Measurements from ENCODE around the gene PMM2.

Gene PMM2

DNA sequence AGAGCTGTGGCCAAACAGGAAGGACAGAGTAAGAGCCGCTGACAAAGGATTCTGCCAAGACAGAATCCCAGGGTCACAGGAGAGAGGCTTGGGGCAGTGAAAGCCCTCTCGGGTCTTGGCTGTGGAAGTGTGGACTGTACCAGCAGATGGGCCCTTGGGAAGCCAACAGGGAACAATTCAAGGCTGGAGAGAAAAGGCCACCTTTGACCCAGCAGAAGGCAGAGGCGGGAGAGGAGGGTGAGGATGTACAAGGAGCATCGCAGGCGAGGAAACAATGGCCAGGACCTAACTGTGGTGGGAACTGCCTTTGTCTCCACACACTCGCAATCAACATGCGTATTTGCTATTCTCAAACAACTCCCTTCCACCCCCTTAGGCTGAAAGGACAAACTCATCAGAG lies 55.5 kb downstream of the PMM2 start:
- no peaks in the 10 kb centered on the region for H3K27me3 ChIP-seq (ENCODE audit: insufficient read depth, poor library complexity, severe bottlenecking)
- no peak overlapping the region for H3K4me3 ChIP-seq (replicated peaks; ENCODE audit: insufficient read depth, low read length)
- DNase-seq (ENCODE audit: low read depth in 1 of 2, low spot score in 1 of 2), result no peak
- H3K27ac ChIP-seq (replicated peaks), result no peak overlapping the region
- TF ChIP-seq SPI1 (IDR thresholded peaks at IDR 0.05; ENCODE audit: borderline replicate concordance, low read depth) (no peak), GABPA (IDR thresholded peaks at IDR 0.05; ENCODE audit: low read depth) (no peak), REST (IDR thresholded peaks at IDR 0.05; ENCODE audit: insufficient replicate concordance, low read depth) (no peak), POLR2AphosphoS5 (IDR thresholded peaks at IDR 0.05; ENCODE audit: low read depth) (no peak)
- TF ChIP-seq, protein P1, sequence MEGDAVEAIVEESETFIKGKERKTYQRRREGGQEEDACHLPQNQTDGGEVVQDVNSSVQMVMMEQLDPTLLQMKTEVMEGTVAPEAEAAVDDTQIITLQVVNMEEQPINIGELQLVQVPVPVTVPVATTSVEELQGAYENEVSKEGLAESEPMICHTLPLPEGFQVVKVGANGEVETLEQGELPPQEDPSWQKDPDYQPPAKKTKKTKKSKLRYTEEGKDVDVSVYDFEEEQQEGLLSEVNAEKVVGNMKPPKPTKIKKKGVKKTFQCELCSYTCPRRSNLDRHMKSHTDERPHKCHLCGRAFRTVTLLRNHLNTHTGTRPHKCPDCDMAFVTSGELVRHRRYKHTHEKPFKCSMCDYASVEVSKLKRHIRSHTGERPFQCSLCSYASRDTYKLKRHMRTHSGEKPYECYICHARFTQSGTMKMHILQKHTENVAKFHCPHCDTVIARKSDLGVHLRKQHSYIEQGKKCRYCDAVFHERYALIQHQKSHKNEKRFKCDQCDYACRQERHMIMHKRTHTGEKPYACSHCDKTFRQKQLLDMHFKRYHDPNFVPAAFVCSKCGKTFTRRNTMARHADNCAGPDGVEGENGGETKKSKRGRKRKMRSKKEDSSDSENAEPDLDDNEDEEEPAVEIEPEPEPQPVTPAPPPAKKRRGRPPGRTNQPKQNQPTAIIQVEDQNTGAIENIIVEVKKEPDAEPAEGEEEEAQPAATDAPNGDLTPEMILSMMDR (IDR thresholded peaks at IDR 0.05; ENCODE audit: insufficient read depth, low read length), result no peak

- H3K4me3 ChIP-seq (replicated peaks; ENCODE audit: insufficient read depth, low read length), result no peak overlapping the region
- no peak for TF ChIP-seq GABPA (IDR thresholded peaks at IDR 0.05; ENCODE audit: low read depth)
- no peak for TF ChIP-seq REST (IDR thresholded peaks at IDR 0.05; ENCODE audit: insufficient replicate concordance, low read depth)
- no peak for TF ChIP-seq SPI1 (IDR thresholded peaks at IDR 0.05; ENCODE audit: borderline replicate concordance, low read depth)
- TF ChIP-seq POLR2AphosphoS5 (IDR thresholded peaks at IDR 0.05; ENCODE audit: low read depth), result no peak
- TF ChIP-seq, protein P1 (IDR thresholded peaks at IDR 0.05; ENCODE audit: insufficient read depth, low read length), result no peak
- no peaks in the 10 kb centered on the region for H3K27me3 ChIP-seq (ENCODE audit: insufficient read depth, poor library complexity, severe bottlenecking)
- H3K27ac ChIP-seq (replicated peaks), result no peak overlapping the region
- no peak for DNase-seq (ENCODE audit: low read depth in 1 of 2, low spot score in 1 of 2)
These were observed 56.0 kb downstream of the PMM2 start for GRCh38 chr16:8853611-8854010.

- H3K4me3 ChIP-seq (replicated peaks; ENCODE audit: insufficient read depth, low read length), result no peak overlapping the region
- no peaks in the 10 kb centered on the region for H3K27me3 ChIP-seq (ENCODE audit: insufficient read depth, poor library complexity, severe bottlenecking)
- no peak for DNase-seq (ENCODE audit: low read depth in 1 of 2, low spot score in 1 of 2)
- no peak overlapping the region for H3K27ac ChIP-seq (replicated peaks)
- no peak for TF ChIP-seq REST (IDR thresholded peaks at IDR 0.05; ENCODE audit: insufficient replicate concordance, low read depth)
- TF ChIP-seq SPI1 (IDR thresholded peaks at IDR 0.05; ENCODE audit: borderline replicate concordance, low read depth), result no peak
- TF ChIP-seq, protein P1 (IDR thresholded peaks at IDR 0.05; ENCODE audit: insufficient read depth, low read length), result no peak
These were observed 56.8 kb downstream of the PMM2 start for GRCh38 chr16:8854298-8854948.

Measured in HL-60 (cell line).